GM12874 (cell line): ENCODE data around the gene GFRAL.
A peak's percentile ranks its signal among the peaks of the same experiment; 100 is the strongest.

Experiments used
- CTCF ChIP-seq: IDR thresholded peaks from 2 replicates; pipeline ENCODE4 v1.5.1; 2011; ENCODE audit warnings: low read depth, mild to moderate bottlenecking, control low read depth, low read length, moderate library complexity; ENCODE audit not compliant: insufficient read depth

Gene GFRAL

GRCh38 chr6:55327169-55327568, at the start of gene GFRAL:
GFRAL (plus strand) TSS chr6:55327469; CDS start chr6:55327555, 86 bp downstream.
- no peak for TF ChIP-seq CTCF

DNA sequence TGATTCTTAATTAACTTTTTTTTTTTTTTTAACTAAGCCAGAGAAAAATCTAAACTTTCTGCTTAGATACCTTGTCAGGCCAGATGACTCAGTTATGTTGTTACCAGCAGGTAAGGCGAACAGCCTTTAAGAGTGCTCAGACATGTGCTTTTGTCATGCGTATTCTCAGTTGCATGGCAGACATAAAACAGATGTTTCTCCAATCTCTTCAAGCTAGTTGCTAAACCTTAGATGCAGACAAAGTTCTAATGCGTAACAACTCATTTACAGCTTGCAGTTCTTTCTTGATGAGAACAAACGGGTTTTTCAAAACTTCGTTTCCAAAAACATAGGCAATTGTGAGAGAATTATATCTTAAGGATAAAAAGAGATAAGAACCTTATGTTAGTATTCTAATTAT, 49.6 kb upstream of the GFRAL start:
- no peak for TF ChIP-seq CTCF

DNA sequence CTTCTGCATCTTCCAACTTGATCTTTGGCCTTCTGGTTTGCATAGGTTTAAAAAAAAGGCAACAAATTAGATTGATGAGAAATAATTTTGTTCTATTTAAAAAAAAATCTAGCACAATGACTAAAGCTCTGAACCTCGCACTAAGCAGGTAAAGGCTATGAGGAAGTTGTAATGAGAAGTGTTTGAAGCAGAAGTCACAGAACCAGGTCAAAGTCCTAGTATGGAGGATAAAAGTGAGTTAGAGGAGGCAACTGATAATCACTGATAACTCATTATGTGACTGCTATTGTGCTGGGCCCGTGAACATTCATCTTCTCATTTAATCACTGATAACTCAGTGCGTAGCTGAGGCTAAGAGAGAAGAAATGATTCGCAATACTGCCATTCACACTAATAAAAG, 46.1 kb upstream of the GFRAL start:
- TF ChIP-seq CTCF, result no peak

DNA sequence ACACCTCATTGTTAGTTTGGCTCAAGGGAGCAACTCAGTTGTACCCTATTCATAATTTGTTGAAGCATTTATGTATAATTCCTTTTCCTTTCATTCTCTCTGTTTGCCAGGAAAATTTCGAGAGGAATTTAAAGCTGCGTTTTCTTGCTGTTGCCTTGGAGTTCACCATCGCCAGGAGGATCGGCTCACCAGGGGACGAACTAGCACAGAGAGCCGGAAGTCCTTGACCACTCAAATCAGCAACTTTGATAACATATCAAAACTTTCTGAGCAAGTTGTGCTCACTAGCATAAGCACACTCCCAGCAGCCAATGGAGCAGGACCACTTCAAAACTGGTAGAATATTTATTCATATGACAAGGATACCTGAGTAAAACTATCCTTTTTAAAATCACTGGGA, 45.2 kb upstream of the GFRAL start:
- no peak for TF ChIP-seq CTCF

GRCh38 chr6:55286824-55287223, 40.4 kb upstream of the GFRAL start:
- TF ChIP-seq CTCF, result no peak

GRCh38 chr6:55290736-55291135, 36.5 kb upstream of the GFRAL start:
- no peak for TF ChIP-seq CTCF

DNA sequence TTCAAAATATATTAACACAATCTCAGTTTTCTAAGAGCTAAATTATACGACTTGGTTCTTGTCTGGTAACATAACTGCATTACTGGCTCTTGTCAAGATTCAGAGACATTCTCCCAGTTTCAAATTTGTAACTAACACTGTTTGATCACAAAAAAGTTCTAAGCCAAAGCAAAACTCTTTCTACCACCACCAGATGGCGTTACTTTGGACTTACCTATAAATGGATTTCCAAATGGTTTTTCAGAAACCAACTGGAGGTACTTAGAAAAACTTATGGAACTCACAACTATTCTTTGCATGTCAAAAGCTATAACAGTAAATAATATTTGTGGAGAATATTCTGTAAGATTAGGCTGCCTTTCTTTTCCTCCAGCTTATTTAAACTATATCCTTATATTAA, 34.2 kb upstream of the GFRAL start:
- peak; percentile 32; the same call in 1 of the 2 replicates for TF ChIP-seq CTCF
